IMR-90 (cell line): ENCODE measurements around the gene N4BP2. TPM values are rescaled to one million over a fixed set of nuclear protein-coding genes. Genes with fewer than 3 reads are reported as not detected.

Experiments used
- ATAC-seq: fragments of 200-7000 bp; cut with Tn5 transposase; 2 replicates; pipeline ENCODE4 v1.9.1; 2020; ENCODE audit warnings: low read depth, mild to moderate bottlenecking, moderate library complexity
- BruUV-seq: library from RNA; stranded (reverse); fragments of 400-500 nt; replicated peaks from 2 replicates; lab custom pipeline; 2021; lab: Mats Ljungman, UMichigan
- CTCF ChIA-PET: fragments of 300-600 bp; formaldehyde crosslinking; extraction: SDS; loops from one replicate; lab custom pipeline; 2021; ENCODE audit warnings: antibody characterized with exemption; lab: Yijun Ruan, JAX
- POLR2A ChIA-PET: fragments of 300-600 bp; sonication (Branson Sonifier 250); formaldehyde crosslinking; loops from one replicate; lab custom pipeline; 2022; ENCODE audit warnings: antibody characterized with exemption; ENCODE audit not compliant: unreplicated experiment; lab: Charles Lee
- DNase-seq: peaks from one replicate; pipeline ENCODE4 v3.0.0; 2013
- H2AFZ ChIP-seq: replicated peaks from 2 replicates; pipeline ENCODE3; 2013; ENCODE audit warnings: low read length, mild to moderate bottlenecking; ENCODE audit not compliant: poor library complexity
- H2AK5ac ChIP-seq: 2 replicates; pipeline ENCODE4 v1.6.1; 2013; ENCODE audit warnings: low read depth, low read length, inconsistent platforms
- H2AK9ac ChIP-seq: replicated peaks from 2 replicates; pipeline ENCODE3; 2013; ENCODE audit warnings: mild to moderate bottlenecking, low read depth, low read length, moderate library complexity; ENCODE audit not compliant: poor library complexity
- H2BK120ac ChIP-seq: 2 replicates; pipeline ENCODE4 v1.6.1; 2013; ENCODE audit warnings: low read depth, low read length, inconsistent platforms
- H2BK15ac ChIP-seq: 3 replicates; pipeline ENCODE4 v1.6.1; 2013; ENCODE audit warnings: low read depth, low read length, inconsistent platforms
- H2BK20ac ChIP-seq: 2 replicates; pipeline ENCODE4 v1.6.1; 2013; ENCODE audit warnings: low read depth, mild to moderate bottlenecking, inconsistent platforms, low read length, moderate library complexity
- H2BK5ac ChIP-seq: 2 replicates; pipeline ENCODE4 v1.6.1; 2013; ENCODE audit warnings: mild to moderate bottlenecking, low read depth, low read length, inconsistent platforms; ENCODE audit not compliant: poor library complexity, severe bottlenecking
- H3K14ac ChIP-seq: replicated peaks from 2 replicates; pipeline ENCODE4 v1.6.1; 2013; ENCODE audit warnings: low read depth, low read length, inconsistent platforms
- H3K18ac ChIP-seq: 2 replicates; pipeline ENCODE4 v1.6.1; 2013; ENCODE audit warnings: low read depth, low read length, control low read depth
- H3K23ac ChIP-seq: 2 replicates; pipeline ENCODE4 v1.6.1; 2013; ENCODE audit warnings: low read depth, low read length, inconsistent platforms
- H3K27ac ChIP-seq: 2 replicates; pipeline ENCODE4 v1.5.1; 2013; ENCODE audit warnings: mild to moderate bottlenecking, control low read depth, low read length; ENCODE audit not compliant: insufficient read depth
- H3K27me3 ChIP-seq: 2 replicates; pipeline ENCODE4 v1.6.1; 2013; ENCODE audit warnings: low read length; ENCODE audit not compliant: control insufficient read depth, insufficient read depth
- H3K36me3 ChIP-seq: 2 replicates; pipeline ENCODE4 v1.6.1; 2013; ENCODE audit warnings: low read length, mixed read lengths; ENCODE audit not compliant: control insufficient read depth, insufficient read depth
- H3K4ac ChIP-seq: 2 replicates; pipeline ENCODE4 v1.6.1; 2013; ENCODE audit warnings: low read depth, low read length, inconsistent platforms
- H3K4me1 ChIP-seq: 2 replicates; pipeline ENCODE4 v1.6.1; 2013; ENCODE audit warnings: low read length, mixed read lengths; ENCODE audit not compliant: control insufficient read depth, insufficient read depth
- H3K4me2 ChIP-seq: 2 replicates; pipeline ENCODE4 v1.6.1; 2013; ENCODE audit warnings: low read depth, mild to moderate bottlenecking, control low read depth, low read length, moderate library complexity
- H3K4me3 ChIP-seq: 2 replicates; pipeline ENCODE4 v1.5.1; 2013; ENCODE audit warnings: low read depth, mild to moderate bottlenecking, control low read depth, low read length, moderate library complexity; ENCODE audit not compliant: insufficient read depth
- H3K56ac ChIP-seq: 2 replicates; pipeline ENCODE4 v1.6.1; 2013; ENCODE audit warnings: low read length, inconsistent platforms; ENCODE audit not compliant: insufficient read depth; ENCODE audit errors: extremely low read depth
- H3K79me1 ChIP-seq, 2 experiments: 2 replicates each; pipeline ENCODE4 v1.6.1; 2013; ENCODE audit warnings: low read length in 2 of 2, inconsistent platforms in 1 of 2, low read depth in 1 of 2
- H3K9ac ChIP-seq: 2 replicates; pipeline ENCODE4 v1.6.1; 2013; ENCODE audit warnings: low read depth, low read length, control low read depth
- H3K9me1 ChIP-seq: 2 replicates; pipeline ENCODE4 v1.6.1; 2013; ENCODE audit warnings: low read length, inconsistent platforms; ENCODE audit not compliant: insufficient read depth
- H3K9me3 ChIP-seq: 2 replicates; pipeline ENCODE4 v1.6.1; 2013; ENCODE audit warnings: low read length; ENCODE audit not compliant: control insufficient read depth, insufficient read depth
- H4K20me1 ChIP-seq: 2 replicates; pipeline ENCODE4 v1.6.1; 2013; ENCODE audit warnings: low read length, inconsistent platforms; ENCODE audit not compliant: insufficient read depth
- H4K5ac ChIP-seq: 2 replicates; pipeline ENCODE4 v1.6.1; 2013; ENCODE audit warnings: mild to moderate bottlenecking, low read depth, low read length, control low read depth
- H4K8ac ChIP-seq, 2 experiments: 2 replicates each; pipeline ENCODE4 v1.6.1; 2013; ENCODE audit warnings: low read depth in 2 of 2, low read length in 2 of 2, control low read depth in 1 of 2, inconsistent platforms in 1 of 2
- H4K91ac ChIP-seq: 2 replicates; pipeline ENCODE4 v1.6.1; 2013; ENCODE audit warnings: low read depth, low read length, inconsistent platforms; ENCODE audit not compliant: insufficient read depth
- BHLHE40 ChIP-seq: fragments of 150-350 bp; IDR thresholded peaks from 2 replicates; pipeline ENCODE4 v1.6.1; 2016; ENCODE audit warnings: mild to moderate bottlenecking, low read depth, low read length
- CEBPB ChIP-seq: IDR thresholded peaks from 2 replicates; pipeline ENCODE4 v1.6.1; 2012; ENCODE audit warnings: low read depth, low read length, improper control_type of control experiment
- FOS ChIP-seq: fragments of 150-350 bp; IDR thresholded peaks from 2 replicates; pipeline ENCODE4 v1.6.1; 2016; ENCODE audit warnings: low read depth, low read length
- MXI1 ChIP-seq: IDR thresholded peaks from 2 replicates; pipeline ENCODE4 v1.6.1; 2012; ENCODE audit warnings: low read depth, mild to moderate bottlenecking, low read length, moderate library complexity, borderline replicate concordance
- NFE2L2 ChIP-seq: fragments of 150-350 bp; IDR thresholded peaks from 2 replicates; pipeline ENCODE4 v1.6.1; 2016; ENCODE audit warnings: low read depth, mild to moderate bottlenecking, low read length
- POLR2A ChIP-seq: IDR thresholded peaks from 2 replicates; pipeline ENCODE4 v1.6.1; 2012; ENCODE audit warnings: mild to moderate bottlenecking, low read depth, low read length
- RAD21 ChIP-seq: IDR thresholded peaks from 2 replicates; pipeline ENCODE4 v1.6.1; 2012; ENCODE audit warnings: low read length, improper control_type of control experiment
- RCOR1 ChIP-seq: IDR thresholded peaks from 2 replicates; pipeline ENCODE4 v1.6.1; 2012; ENCODE audit warnings: mild to moderate bottlenecking, low read length, improper control_type of control experiment; ENCODE audit not compliant: insufficient replicate concordance
- RFX5 ChIP-seq: IDR thresholded peaks from 2 replicates; pipeline ENCODE4 v1.8.0; 2012; ENCODE audit warnings: low read depth, mild to moderate bottlenecking, low read length, moderate library complexity
- SMC3 ChIP-seq: fragments of 150-350 bp; IDR thresholded peaks from 2 replicates; pipeline ENCODE4 v1.6.1; 2016; ENCODE audit warnings: low read depth, mild to moderate bottlenecking, antibody characterized with exemption, low read length, moderate library complexity
- WGBS, 2 experiments: methylation state at CpG; one replicate each; pipeline versions ENCODE4 v1.1.5 to v1.1.7; 2013; ENCODE audit warnings: missing lambda C conversion rate in 2 of 2; ENCODE audit not compliant: insufficient read length in 1 of 2; ENCODE audit errors: extremely low coverage in 2 of 2; 5-methylcytosine and 5-hydroxymethylcytosine counted together
- dilution Hi-C: fragments of 300-500 bp; cut with HindIII; formaldehyde crosslinking; loops from one replicate; pipeline ENCODE4 v1.14.3; 2018; ENCODE audit warnings: low sequenced_read_pairs; ENCODE audit not compliant: unreplicated experiment
- in situ Hi-C: fragments of 300-500 bp; cut with MboI; formaldehyde crosslinking; loops from 3 replicates; pipeline ENCODE4 v1.14.3; 2019; ENCODE audit warnings: low sequenced_read_pairs, inconsistent platforms, mixed read lengths
- intact Hi-C: fragments of 100-400 bp; cut with micrococcal nuclease; formaldehyde crosslinking; loops from 2 replicates; pipeline ENCODE4 v1.10.0; 2022
- polyA plus RNA-seq, 3 experiments: library from polyadenylated mRNA; depleted of rRNA; stranded (reverse); fragments of >200 nt; gene quantifications; 2 replicates each; pipeline ENCODE4 v1.2.3, GENCODE V29; 2012; ENCODE audit warnings: low replicate concordance in 1 of 3
- total RNA-seq: library from RNA; depleted of rRNA; stranded (reverse); fragments of >200 nt; gene quantifications from 2 replicates; pipeline ENCODE4 v1.2.3, GENCODE V29; 2012
- TF ChIP-seq, protein P1 (sequence below): fragments of 150-350 bp; IDR thresholded peaks from 2 replicates; pipeline ENCODE4 v1.6.1; 2017; ENCODE audit warnings: mild to moderate bottlenecking, antibody characterized with exemption, low read length, low read depth
- TF ChIP-seq, protein P2 (sequence below): conservative IDR thresholded peaks from 2 replicates; pipeline ENCODE4 v1.5.1; 2012; ENCODE audit warnings: mild to moderate bottlenecking, low read depth, low read length, improper control_type of control experiment
- TF ChIP-seq, protein P3 (sequence below): fragments of 150-350 bp; IDR thresholded peaks from 2 replicates; pipeline ENCODE4 v1.6.1; 2016; ENCODE audit warnings: low read depth, mild to moderate bottlenecking, low read length, moderate library complexity, borderline replicate concordance

The N4BP2 gene
- total and polyA plus RNA-seq, 2 of the 4 experiments (the other 2 are of a cell fraction): 0.84 to 2.2 TPM

DNA sequence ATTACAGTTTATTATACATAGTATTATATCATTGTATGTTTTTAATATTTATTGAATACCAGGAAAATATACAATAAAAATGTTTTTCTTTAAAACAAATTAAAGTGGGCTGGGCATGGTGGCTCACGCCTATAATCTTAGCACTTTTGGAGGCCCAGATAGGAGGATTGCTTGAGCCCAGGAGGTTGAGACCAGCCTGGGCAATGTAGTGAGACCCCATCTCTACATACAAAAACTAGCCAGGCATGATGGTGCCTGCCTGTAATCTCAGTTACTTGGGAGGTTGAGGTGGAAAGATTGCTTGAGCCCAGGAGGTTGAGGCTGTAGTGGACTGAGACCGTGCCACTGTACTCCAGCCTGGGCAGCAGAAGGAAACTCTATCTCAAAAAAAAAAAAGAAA lies 40.6 kb upstream of the N4BP2 start (continued):
- no peak for TF ChIP-seq NFE2L2
- TF ChIP-seq, protein P1, sequence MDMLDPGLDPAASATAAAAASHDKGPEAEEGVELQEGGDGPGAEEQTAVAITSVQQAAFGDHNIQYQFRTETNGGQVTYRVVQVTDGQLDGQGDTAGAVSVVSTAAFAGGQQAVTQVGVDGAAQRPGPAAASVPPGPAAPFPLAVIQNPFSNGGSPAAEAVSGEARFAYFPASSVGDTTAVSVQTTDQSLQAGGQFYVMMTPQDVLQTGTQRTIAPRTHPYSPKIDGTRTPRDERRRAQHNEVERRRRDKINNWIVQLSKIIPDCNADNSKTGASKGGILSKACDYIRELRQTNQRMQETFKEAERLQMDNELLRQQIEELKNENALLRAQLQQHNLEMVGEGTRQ: no peak
- no peak for TF ChIP-seq CEBPB
- no peak for TF ChIP-seq BHLHE40

DNA sequence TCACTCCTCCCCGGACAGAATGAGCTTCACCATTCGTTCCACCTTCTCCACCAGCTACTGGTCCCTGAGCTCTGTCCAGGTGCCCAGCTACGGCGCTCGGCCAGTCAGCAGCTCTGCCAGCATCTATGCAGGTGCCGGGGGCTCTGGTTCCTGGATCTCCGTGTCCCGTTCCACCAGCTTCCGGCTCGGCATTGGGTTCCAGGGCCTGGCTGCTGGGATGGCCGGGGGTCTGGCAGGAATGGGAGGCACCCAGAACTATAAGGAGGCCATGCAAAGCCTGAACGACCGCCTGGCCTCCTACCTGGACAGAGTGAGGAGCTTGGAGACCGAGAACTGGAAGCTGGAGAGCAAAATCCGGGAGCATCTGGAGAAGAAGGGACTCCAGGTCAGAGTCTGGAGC lies 36.4 kb upstream of the N4BP2 start:
- no peak overlapping the region for H3K4me3 ChIP-seq
- H4K5ac ChIP-seq: no peak overlapping the region
- H2AFZ ChIP-seq: no peak overlapping the region
- ChIA-PET CTCF (interaction anchor here (0.6 kb wide), 1 partner anchor 39 kb away, joined by 6 read pairs; no protein-coding TSS in a partner anchor), POLR2A (interaction anchor here (0.6 kb wide), 1 partner anchor 296 kb away, joined by 7 read pairs; no protein-coding TSS in a partner anchor)
- no peaks in the 10 kb centered on the region for H3K79me1 ChIP-seq
- H3K4me1 ChIP-seq: no peaks in the 10 kb centered on the region
- H3K9me3 ChIP-seq: no peaks in the 10 kb centered on the region
- TF ChIP-seq, protein P1: no peak
- TF ChIP-seq FOS (no peak), POLR2A (no peak), RFX5 (no peak), RCOR1 (no peak), MXI1 (no peak), SMC3 (no peak), CEBPB (no peak), NFE2L2 (no peak), RAD21 (no peak)
- TF ChIP-seq, protein P2, sequence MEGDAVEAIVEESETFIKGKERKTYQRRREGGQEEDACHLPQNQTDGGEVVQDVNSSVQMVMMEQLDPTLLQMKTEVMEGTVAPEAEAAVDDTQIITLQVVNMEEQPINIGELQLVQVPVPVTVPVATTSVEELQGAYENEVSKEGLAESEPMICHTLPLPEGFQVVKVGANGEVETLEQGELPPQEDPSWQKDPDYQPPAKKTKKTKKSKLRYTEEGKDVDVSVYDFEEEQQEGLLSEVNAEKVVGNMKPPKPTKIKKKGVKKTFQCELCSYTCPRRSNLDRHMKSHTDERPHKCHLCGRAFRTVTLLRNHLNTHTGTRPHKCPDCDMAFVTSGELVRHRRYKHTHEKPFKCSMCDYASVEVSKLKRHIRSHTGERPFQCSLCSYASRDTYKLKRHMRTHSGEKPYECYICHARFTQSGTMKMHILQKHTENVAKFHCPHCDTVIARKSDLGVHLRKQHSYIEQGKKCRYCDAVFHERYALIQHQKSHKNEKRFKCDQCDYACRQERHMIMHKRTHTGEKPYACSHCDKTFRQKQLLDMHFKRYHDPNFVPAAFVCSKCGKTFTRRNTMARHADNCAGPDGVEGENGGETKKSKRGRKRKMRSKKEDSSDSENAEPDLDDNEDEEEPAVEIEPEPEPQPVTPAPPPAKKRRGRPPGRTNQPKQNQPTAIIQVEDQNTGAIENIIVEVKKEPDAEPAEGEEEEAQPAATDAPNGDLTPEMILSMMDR: no peak
- TF ChIP-seq, protein P3, sequence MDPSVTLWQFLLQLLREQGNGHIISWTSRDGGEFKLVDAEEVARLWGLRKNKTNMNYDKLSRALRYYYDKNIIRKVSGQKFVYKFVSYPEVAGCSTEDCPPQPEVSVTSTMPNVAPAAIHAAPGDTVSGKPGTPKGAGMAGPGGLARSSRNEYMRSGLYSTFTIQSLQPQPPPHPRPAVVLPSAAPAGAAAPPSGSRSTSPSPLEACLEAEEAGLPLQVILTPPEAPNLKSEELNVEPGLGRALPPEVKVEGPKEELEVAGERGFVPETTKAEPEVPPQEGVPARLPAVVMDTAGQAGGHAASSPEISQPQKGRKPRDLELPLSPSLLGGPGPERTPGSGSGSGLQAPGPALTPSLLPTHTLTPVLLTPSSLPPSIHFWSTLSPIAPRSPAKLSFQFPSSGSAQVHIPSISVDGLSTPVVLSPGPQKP: no peak
- no peak overlapping the region for H4K91ac ChIP-seq
- no peaks in the 10 kb centered on the region for H3K9me1 ChIP-seq
- H4K20me1 ChIP-seq: no peaks in the 10 kb centered on the region
- no peak overlapping the region for H2BK5ac ChIP-seq
- no peak overlapping the region for H3K4me2 ChIP-seq
- no peak for ATAC-seq
- no peak overlapping the region for H2BK15ac ChIP-seq
- H3K36me3 ChIP-seq: no peaks in the 10 kb centered on the region
- intact Hi-C loops: no loop called here
- H3K56ac ChIP-seq: no peak overlapping the region
- no peak overlapping the region for H2AK9ac ChIP-seq
- no peak for DNase-seq
- BruUV-seq: no TSS peak
- H4K8ac ChIP-seq: no peak overlapping the region
- in situ Hi-C loops: no loop called here
- H3K14ac ChIP-seq: no peak overlapping the region
- H3K4ac ChIP-seq: no peak overlapping the region
- no peak overlapping the region for H3K9ac ChIP-seq
- H2BK20ac ChIP-seq: no peak overlapping the region
- no peak overlapping the region for H3K23ac ChIP-seq
- no peak overlapping the region for H3K18ac ChIP-seq
- H3K27me3 ChIP-seq: no peaks in the 10 kb centered on the region
- no peak overlapping the region for H2BK120ac ChIP-seq
- dilution Hi-C loops: no loop called here
- no peak overlapping the region for H2AK5ac ChIP-seq
- no peak overlapping the region for H3K27ac ChIP-seq
- 85% methylated on average over 14 of the region's 15 CpGs; no CpG with 5 or more reads in 1 of the 2 experiments for WGBS, 2 experiments
